ENCODE results near the gene TCL1B. TPM values are rescaled to one million over a fixed set of nuclear protein-coding genes. Genes with fewer than 3 reads are reported as not detected.
"Not testable (repeated sequence)": the region's sequence is repeated elsewhere in the genome, so short reads cannot be mapped to it uniquely, and the experiment has no call there.

The TCL1B gene
- total and polyA plus RNA-seq, 2 of the 8 experiments (the other 6 are each of a cell fraction or from before 2014, with no cell fraction given), result 9.6 to 11.5 TPM

- not testable (repeated sequence) for H2BK15ac ChIP-seq (ENCODE audit: low read length); H3K4me2 ChIP-seq (ENCODE audit: insufficient read depth in 1 of 2, low read depth in 2 of 2, low read length in 2 of 2); H3K4me1 ChIP-seq (replicated peaks in 1 of 4; ENCODE audit: control insufficient read depth in 3 of 4, insufficient read depth in 4 of 4, low read length in 3 of 4); H3K27ac ChIP-seq (ENCODE audit: low read depth, low read length); H3K36me3 ChIP-seq (ENCODE audit: control insufficient read depth in 2 of 4, insufficient read depth in 4 of 4, low read length in 3 of 4); H3K18ac ChIP-seq (ENCODE audit: extremely low read depth, low read length); H3K79me2 ChIP-seq (ENCODE audit: control insufficient read depth in 1 of 2, insufficient read depth in 2 of 2, low read length in 2 of 2); H3K9ac ChIP-seq (replicated peaks in 1 of 4; ENCODE audit: extremely low read depth in 1 of 4, low read depth in 3 of 4, low read length in 3 of 4); H3K23ac ChIP-seq (ENCODE audit: insufficient read length); H2BK120ac ChIP-seq (replicated peaks; ENCODE audit: low read depth, low read length); H3K23me2 ChIP-seq (ENCODE audit: low read depth, low read length); H3K4ac ChIP-seq (replicated peaks; ENCODE audit: insufficient read length, low read depth, low read length); H2AFZ ChIP-seq (ENCODE audit: low read length); H4K91ac ChIP-seq (replicated peaks; ENCODE audit: insufficient read length, low read length); H3K4me3 ChIP-seq (ENCODE audit: extremely low read depth in 1 of 4, insufficient read depth in 2 of 4, low read depth in 3 of 4, low read length in 4 of 4); H3K79me1 ChIP-seq (ENCODE audit: low read depth, low read length); H3K9me3 ChIP-seq (ENCODE audit: insufficient read depth in 2 of 2, low read depth in 1 of 2, low read length in 1 of 2); H3K56ac ChIP-seq (replicated peaks; ENCODE audit: insufficient read length, low read depth, low read length); H4K20me1 ChIP-seq (replicated peaks in 1 of 2; ENCODE audit: control insufficient read depth in 1 of 2, insufficient read depth in 2 of 2, low read length in 2 of 2); H3K27me3 ChIP-seq (replicated peaks in 1 of 4; ENCODE audit: control insufficient read depth in 3 of 4, extremely low read depth in 1 of 4, insufficient read depth in 3 of 4, low read length in 3 of 4); H2BK12ac ChIP-seq (ENCODE audit: low read depth, low read length); FAIRE-seq; H2BK20ac ChIP-seq (ENCODE audit: low read length); DNase-seq (ENCODE audit: low read depth in 1 of 2, low spot score in 2 of 2); H2AK5ac ChIP-seq (ENCODE audit: low read depth, low read length); H3K14ac ChIP-seq (ENCODE audit: insufficient read length); H4K5ac ChIP-seq (ENCODE audit: insufficient read length, low read depth, low read length); H4K8ac ChIP-seq (ENCODE audit: extremely low read depth, insufficient read depth, low read length); H2BK5ac ChIP-seq (ENCODE audit: low read depth, low read length)
- ChIA-PET CTCF (ENCODE audit: partially characterized antibody) (interaction anchor here (0.6 to 5.1 kb wide), 27 partner anchors 8 to 402 kb away, joined by 3 to 46 read pairs (median 4); partner anchors contain the start of gene TCL1B), POLR2A (ENCODE audit: partially characterized antibody) (interaction anchor here (0.6 kb wide), 1 partner anchor 199 kb away, joined by 3 read pairs; no protein-coding TSS in a partner anchor)
- 81% methylated on average over 4 of the region's 8 CpGs; no CpG with 5 or more reads in 1 of the 2 experiments for WGBS, 2 experiments (ENCODE audit: extremely low coverage in 1 of 2, insufficient coverage in 1 of 2, insufficient read length in 1 of 2, insufficient replicate concordance in 2 of 2, low coverage in 1 of 2, low lambda C conversion rate in 2 of 2, missing lambda C conversion rate in 1 of 2)
- peak in 2 of 3 experiments; percentile 12 to 17; a peak in 2 of 4 replicates for TF ChIP-seq CTCF (IDR thresholded peaks at IDR 0.05; ENCODE audit: control extremely low read depth in 1 of 3, insufficient read depth in 1 of 3, low read depth in 1 of 3, low read length in 3 of 3)
Measured at GRCh38 chr14:95665530-95665929, 20.7 kb upstream of the TCL1B start.
